Transverse colon (tissue), 4 donors: Measurements from ENCODE around the gene DLGAP1. TPM values are rescaled to one million over a fixed set of nuclear protein-coding genes. Genes with fewer than 3 reads are reported as not detected.
A peak's percentile ranks its signal among the peaks of the same experiment; 100 is the strongest.

ENCODE experiments used
- DNase-seq: peaks from one replicate; pipeline ENCODE4 v3.0.0-alpha.2; 2019
- H3K27ac ChIP-seq, 4 donors: fragments of 200-600 bp; sonication (generic); 2 replicates each; pipeline ENCODE4 v1.5.1; 2016 to 2018; ENCODE audit warnings: inconsistent platforms in 4 of 4
- H3K27me3 ChIP-seq: fragments of 200-600 bp; sonication (generic); 2 replicates; pipeline ENCODE4 v1.5.1; 2017; ENCODE audit warnings: inconsistent platforms
- H3K36me3 ChIP-seq, 4 donors: fragments of 200-600 bp; sonication (generic); 2 replicates each; pipeline ENCODE4 v1.5.1; 2017 to 2019; ENCODE audit warnings: inconsistent platforms in 4 of 4
- H3K4me1 ChIP-seq, 4 donors: fragments of 200-600 bp; sonication (generic); 2 replicates each; pipeline ENCODE4 v1.5.1; 2017 to 2020; ENCODE audit warnings: inconsistent platforms in 4 of 4
- H3K4me3 ChIP-seq, 4 donors: fragments of 200-600 bp; sonication (generic); 1 replicate in 1 of 4; 2 replicates in 3 of 4; pipeline versions ENCODE4 v1.5.1 to v1.6.1; 2017 to 2019; ENCODE audit warnings: inconsistent platforms in 4 of 4
- H3K9me3 ChIP-seq, 2 donors: fragments of 200-600 bp; sonication (generic); 2 replicates each; pipeline ENCODE4 v1.5.1; 2017 to 2019; ENCODE audit warnings: inconsistent platforms in 2 of 2
- CTCF ChIP-seq, 5 experiments: fragments of 200-600 bp in 3 of 5; fragments of 450-650 bp in 2 of 5; sonication (generic) in 3 of 5; IDR thresholded peaks; 1 replicate in 2 of 5; 2 replicates in 3 of 5; pipeline ENCODE4 v1.5.1; 2016 to 2017; ENCODE audit warnings: antibody characterized with exemption in 5 of 5, inconsistent platforms in 3 of 5, mild to moderate bottlenecking in 2 of 5, moderate library complexity in 1 of 5
- EP300 ChIP-seq: sonication (generic); formaldehyde crosslinking; IDR thresholded peaks from one replicate; pipeline ENCODE4 v1.6.1; 2017; ENCODE audit warnings: antibody characterized with exemption, low read depth
- POLR2A ChIP-seq: fragments of 450-650 bp; IDR thresholded peaks from one replicate; pipeline ENCODE4 v1.6.1; 2016; ENCODE audit warnings: antibody characterized with exemption, mild to moderate bottlenecking, moderate library complexity
- POLR2AphosphoS5 ChIP-seq, 3 donors: sonication (generic); formaldehyde crosslinking; IDR thresholded peaks; one replicate each; pipeline ENCODE4 v1.6.1; 2016; ENCODE audit warnings: antibody characterized with exemption in 3 of 3
- whole genome bisulfite sequencing, 2 donors: methylation state at CpG; one replicate each; pipeline ENCODE4 v1.1.5; 2018; ENCODE audit warnings: low coverage in 1 of 2; 5-methylcytosine and 5-hydroxymethylcytosine counted together
- in situ Hi-C, 4 donors: fragments of 200-750 bp; cut with MboI; loops; one replicate each; pipeline versions ENCODE4 v1.15.0 to v1.15.1; 2017; ENCODE audit warnings: low sequenced_read_pairs in 3 of 4, low pct_ligation_motif_present in 1 of 4, low pct_unique_long_range_greater_than_20kb in 1 of 4
- intact Hi-C: fragments of 100-400 bp; cut with DNase I; formaldehyde crosslinking; loops from one replicate; pipeline ENCODE4 v1.15.1; 2023; ENCODE audit warnings: low total_unique reads
- total RNA-seq, 4 donors: library from RNA; depleted of rRNA; stranded (reverse); fragments of >200 nt; gene quantifications; one replicate each; pipeline ENCODE4 v1.1.0, GENCODE V29; 2016

The DLGAP1 gene
- total RNA-seq, 4 donors from 2014 or later = 2.7 to 7.2 (median 3.3) TPM

- peak overlapping the region; percentile 98 to 99 (median 99) for H3K27ac ChIP-seq
- peaks cover 16 to 47% (median 32%) of the 10 kb centered on the region in 4 donors for H3K4me1 ChIP-seq
- TF ChIP-seq CTCF (IDR thresholded peaks at IDR 0.05) = no peak
- TF ChIP-seq POLR2AphosphoS5 (IDR thresholded peaks at IDR 0.05) = no peak
- no peak for TF ChIP-seq EP300
- TF ChIP-seq POLR2A = no peak
- peak overlapping the region; percentile 68 to 87 (median 80) for H3K4me3 ChIP-seq
- no peaks in the 10 kb centered on the region for H3K9me3 ChIP-seq
- intact Hi-C loops = loop anchor here (5.0 to 10.0 kb wide), 2 partner anchors 168 to 214 kb away; no protein-coding TSS in a partner anchor
- in situ Hi-C loops = loop anchor here (5.0 to 25.0 kb wide), 4 partner anchors 134 to 168 kb away; no protein-coding TSS in a partner anchor
- H3K36me3 ChIP-seq = no peaks in the 10 kb centered on the region
- 27 to 31% methylated on average over 7 to 17 of the region's 17 CpGs for WGBS, 2 donors
- peak; percentile 37 for DNase-seq
- H3K27me3 ChIP-seq = no peaks in the 10 kb centered on the region
Measured at GRCh38 chr18:3452750-3453539, 1002.2 kb downstream of the DLGAP1 start.

GRCh38 chr18:3451989-3452749 lies 1002.9 kb downstream of the DLGAP1 start:
- TF ChIP-seq CTCF (IDR thresholded peaks at IDR 0.05) (no peak), POLR2AphosphoS5 (IDR thresholded peaks at IDR 0.05) (peak in 1 of 3 donors; percentile 65), EP300 (no peak), POLR2A (peak; percentile 79)
- Histone ChIP-seq H3K27me3 (no peaks in the 10 kb centered on the region), H3K9me3 (no peaks in the 10 kb centered on the region), H3K36me3 (no peaks in the 10 kb centered on the region), H3K4me3 (peak overlapping the region; percentile 68 to 87 (median 80)), H3K27ac (peak overlapping the region; percentile 98 to 99 (median 99)), H3K4me1 (peaks cover 16 to 42% (median 25%) of the 10 kb centered on the region in 4 donors)
- DNase-seq = peak; percentile 78
- in situ Hi-C loops (loop anchor here (5.0 to 25.0 kb wide), 4 partner anchors 135 to 167 kb away; no protein-coding TSS in a partner anchor), intact Hi-C loops (loop anchor here (2.0 to 10.0 kb wide), 3 partner anchors 143 to 215 kb away; no protein-coding TSS in a partner anchor)
- 0 to 2% methylated on average over 8 to 33 of the region's 53 CpGs for WGBS, 2 donors

- intact Hi-C loops = loop anchor here (2.0 to 10.0 kb wide), 3 partner anchors 143 to 216 kb away; no protein-coding TSS in a partner anchor
Measured at GRCh38 chr18:3451183-3451988, 1003.7 kb downstream of the DLGAP1 start.

More at GRCh38 chr18:3451183-3451988, 1003.7 kb downstream of the DLGAP1 start:
- Histone ChIP-seq H3K27me3 (no peaks in the 10 kb centered on the region), H3K9me3 (no peaks in the 10 kb centered on the region), H3K4me3 (peak overlapping the region; percentile 68 to 87 (median 80)), H3K27ac (peak overlapping the region; percentile 98 to 99 (median 99)), H3K4me1 (peaks cover 18 to 44% (median 26%) of the 10 kb centered on the region in 4 donors), H3K36me3 (no peaks in the 10 kb centered on the region)
- DNase-seq = peak; percentile 95
- in situ Hi-C loops = loop anchor here (5.0 to 25.0 kb wide), 4 partner anchors 136 to 167 kb away; no protein-coding TSS in a partner anchor
- TF ChIP-seq EP300 (no peak), POLR2AphosphoS5 (IDR thresholded peaks at IDR 0.05) (peak; percentile 94 to 96 (median 94)), POLR2A (peak; percentile 97), CTCF (IDR thresholded peaks at IDR 0.05) (no peak)
- WGBS, 2 donors = 0% methylated on average over 50 of the region's 50 CpGs; no CpG with 5 or more reads in 1 of the 2 donors
